ENCODE data around the gene SLC50A1. TPM values are rescaled to one million over a fixed set of nuclear protein-coding genes. Genes with fewer than 3 reads are reported as not detected.
A peak's percentile ranks its signal among the peaks of the same experiment; 100 is the strongest.

The SLC50A1 gene
- total RNA-seq, 6 experiments from 2014 or later: 23.5 to 36.4 (median 29.5) TPM

DNA sequence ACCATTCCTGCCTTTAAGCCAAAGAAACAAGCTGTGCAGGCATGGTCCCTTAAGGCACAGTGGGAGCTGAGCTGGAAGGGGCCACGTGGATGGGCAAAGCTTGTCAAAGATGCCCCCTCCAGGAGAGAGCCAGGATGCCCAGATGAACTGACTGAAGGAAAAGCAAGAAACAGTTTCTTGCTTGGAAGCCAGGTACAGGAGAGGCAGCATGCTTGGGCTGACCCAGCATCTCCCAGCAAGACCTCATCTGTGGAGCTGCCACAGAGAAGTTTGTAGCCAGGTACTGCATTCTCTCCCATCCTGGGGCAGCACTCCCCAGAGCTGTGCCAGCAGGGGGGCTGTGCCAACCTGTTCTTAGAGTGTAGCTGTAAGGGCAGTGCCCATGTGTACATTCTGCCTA is 1.3 kb upstream of the SLC50A1 start:
- Mint-ChIP-seq H3K27me3 (ENCODE audit: insufficient read depth) (peaks cover 4% of the 10 kb centered on the region), H3K27ac (peak overlapping the region; percentile 99), H3K4me3 (peak overlapping the region; percentile 95), H3K9me3 (no peaks in the 10 kb centered on the region), H3K4me1 (ENCODE audit: low read depth) (peaks cover 43% of the 10 kb centered on the region), H3K36me3 (ENCODE audit: low read depth) (peaks cover 14% of the 10 kb centered on the region)
- no peak for DNase-seq
- TF ChIP-seq CTCF (IDR thresholded peaks at IDR 0.05): peak; percentile 26; the same call in 1 of the 2 replicates

DNA sequence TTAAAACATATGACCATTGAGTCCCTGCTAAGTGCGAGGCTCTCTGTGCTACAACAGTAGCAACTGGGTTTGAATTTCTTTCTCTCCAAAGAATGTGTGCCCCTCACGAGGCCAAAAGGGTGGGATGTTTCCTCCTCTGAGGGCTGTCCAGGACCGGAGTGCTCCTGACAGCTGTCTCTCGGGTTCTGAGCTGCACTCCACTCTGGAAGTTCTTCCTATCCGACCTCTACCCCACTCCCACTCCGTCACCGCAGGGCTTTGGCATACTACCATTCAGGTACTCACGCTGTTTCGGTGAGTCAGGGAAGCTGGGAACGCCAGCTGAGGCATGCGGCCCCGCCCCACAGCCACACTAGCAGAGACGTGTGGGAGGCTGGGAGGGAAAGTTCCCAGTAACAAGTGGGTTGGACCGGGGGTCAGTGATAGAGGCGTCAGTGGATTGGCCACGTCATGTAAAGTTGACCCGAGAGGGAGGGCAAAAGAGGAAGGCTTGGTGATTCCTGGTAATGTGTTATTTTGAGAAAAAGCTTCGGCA is 705 bp upstream of the SLC50A1 start:
- DNase-seq: peak; percentile 92
- Mint-ChIP-seq H3K36me3 (ENCODE audit: low read depth) (peaks cover 14% of the 10 kb centered on the region), H3K27ac (peak overlapping the region; percentile 99), H3K27me3 (ENCODE audit: insufficient read depth) (peaks cover 2% of the 10 kb centered on the region), H3K9me3 (no peaks in the 10 kb centered on the region), H3K4me3 (peak overlapping the region; percentile 95), H3K4me1 (ENCODE audit: low read depth) (peaks cover 37% of the 10 kb centered on the region)
- TF ChIP-seq CTCF (IDR thresholded peaks at IDR 0.05): no peak

DNA sequence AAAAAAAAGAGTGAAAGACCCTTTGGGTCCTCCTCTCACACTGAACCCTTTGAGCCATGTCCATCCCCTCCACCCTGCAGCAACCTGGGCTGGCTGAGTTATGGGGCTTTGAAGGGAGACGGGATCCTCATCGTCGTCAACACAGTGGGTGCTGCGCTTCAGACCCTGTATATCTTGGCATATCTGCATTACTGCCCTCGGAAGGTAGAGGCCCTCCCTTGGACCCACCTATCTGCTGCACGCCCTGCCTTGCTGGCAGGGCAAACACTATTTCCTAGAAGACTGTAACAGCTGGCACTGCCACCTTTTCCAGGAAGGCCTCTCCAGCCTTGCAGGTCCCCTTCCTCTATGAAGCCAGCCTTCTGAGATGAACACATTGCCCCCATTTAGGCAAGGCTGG is 1.1 kb downstream of the SLC50A1 start:
- Mint-ChIP-seq H3K27me3 (ENCODE audit: insufficient read depth) (peaks cover 7% of the 10 kb centered on the region), H3K9me3 (no peaks in the 10 kb centered on the region), H3K4me3 (peak overlapping the region; percentile 95), H3K36me3 (ENCODE audit: low read depth) (peaks cover 14% of the 10 kb centered on the region), H3K4me1 (ENCODE audit: low read depth) (peaks cover 36% of the 10 kb centered on the region), H3K27ac (peak overlapping the region; percentile 99)
- TF ChIP-seq CTCF (IDR thresholded peaks at IDR 0.05): no peak
- no peak for DNase-seq

DNA sequence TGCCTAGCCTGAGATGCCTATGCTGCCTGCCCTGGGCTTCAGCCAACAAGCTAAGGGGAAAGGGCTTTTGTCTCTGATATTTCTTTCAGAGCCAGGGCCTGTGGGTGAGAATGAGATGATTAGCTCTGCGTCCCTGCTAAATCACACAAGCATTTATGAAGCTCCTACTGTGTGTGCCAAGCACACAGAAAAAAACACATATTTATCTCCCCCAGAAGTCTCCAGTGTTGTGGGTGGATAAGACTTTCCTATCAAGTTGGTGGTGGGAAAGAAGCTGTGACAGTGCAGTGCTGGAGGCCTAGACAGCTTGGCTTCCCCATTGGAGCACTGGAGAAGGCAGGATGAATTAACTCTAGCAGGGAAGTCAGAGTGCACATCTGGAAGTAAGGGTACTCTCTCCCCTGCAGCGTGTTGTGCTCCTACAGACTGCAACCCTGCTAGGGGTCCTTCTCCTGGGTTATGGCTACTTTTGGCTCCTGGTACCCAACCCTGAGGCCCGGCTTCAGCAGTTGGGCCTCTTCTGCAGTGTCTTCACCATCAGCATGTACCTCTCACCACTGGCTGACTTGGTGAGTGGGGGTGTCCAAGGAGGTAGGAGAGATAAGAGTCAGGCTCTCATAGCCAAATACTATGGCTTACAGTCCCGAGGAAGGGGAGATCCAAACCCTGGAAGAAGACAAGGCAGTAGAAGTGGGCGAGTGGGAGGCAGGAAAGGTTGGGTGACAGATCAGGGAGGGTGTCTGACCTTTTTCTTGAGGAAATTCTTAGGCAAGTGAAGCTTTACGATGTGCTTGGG is 1.7 kb downstream of the SLC50A1 start:
- DNase-seq: no peak
- Mint-ChIP-seq H3K4me3 (peak overlapping the region; percentile 95), H3K36me3 (ENCODE audit: low read depth) (peaks cover 14% of the 10 kb centered on the region), H3K27ac (peak overlapping the region; percentile 99), H3K9me3 (no peaks in the 10 kb centered on the region), H3K27me3 (ENCODE audit: insufficient read depth) (peaks cover 7% of the 10 kb centered on the region; the same call in 1 of the 2 replicates), H3K4me1 (ENCODE audit: low read depth) (peaks cover 36% of the 10 kb centered on the region)
- no peak for TF ChIP-seq CTCF (IDR thresholded peaks at IDR 0.05)

GRCh38 chr1:155139895-155140629 is 4.4 kb downstream of the SLC50A1 start, which contains the start of gene DPM3:
DPM3 (minus strand) TSS chr1:155140531; CDS start chr1:155140240, 291 bp downstream.
- Mint-ChIP-seq H3K36me3 (ENCODE audit: low read depth) (peaks cover 14% of the 10 kb centered on the region), H3K27me3 (ENCODE audit: insufficient read depth) (peaks cover 9% of the 10 kb centered on the region), H3K4me3 (peak within 1 kb of the TSS; percentile 98), H3K9me3 (no peaks in the 10 kb centered on the region), H3K27ac (peak within 1 kb of the TSS; percentile 89), H3K4me1 (ENCODE audit: low read depth) (peaks cover 29% of the 10 kb centered on the region)
- no peak for TF ChIP-seq CTCF (IDR thresholded peaks at IDR 0.05)
- peak; percentile 65 for DNase-seq

Data from HFFc6 (cell line).